ENCODE data around the gene LPA. TPM values are rescaled to one million over a fixed set of nuclear protein-coding genes. Genes with fewer than 3 reads are reported as not detected.

Gene LPA
- total RNA-seq, 4 donors from 2014 or later = 0.22 to 1.2 (median 0.70) TPM

- Histone ChIP-seq H3K4me3 (peak overlapping the region; percentile 60 to 85 (median 71)), H3K27ac (peak overlapping the region in 3 of 4 donors; percentile 76 to 87 (median 81)), H3K9me3 (no peaks in the 10 kb centered on the region), H3K36me3 (no peaks in the 10 kb centered on the region), H3K4me1 (peaks cover 0 to 15% (median 0%) of the 10 kb centered on the region in 3 donors), H3K27me3 (no peaks in the 10 kb centered on the region)
- intact Hi-C loops (cut with DNase I) = no loop called here
- no peak for DNase-seq
- TF ChIP-seq CTCF (IDR thresholded peaks at IDR 0.05) (peak in 5 of 6 experiments; percentile 79 to 91 (median 88)), POLR2A (IDR thresholded peaks at IDR 0.05) (no peak)
- 22 to 27% methylated on average over 8 of the region's 8 CpGs for WGBS, 2 donors
Measured at GRCh38 chr6:160519603-160520042, 144.5 kb downstream of the LPA start.

GRCh38 chr6:160519133-160519532 lies 144.9 kb downstream of the LPA start:
- H3K4me3 ChIP-seq = no peak overlapping the region
- no peak overlapping the region for H3K27ac ChIP-seq
- intact Hi-C loops (cut with DNase I) = no loop called here
- TF ChIP-seq CTCF (IDR thresholded peaks at IDR 0.05) (no peak), POLR2A (IDR thresholded peaks at IDR 0.05) (no peak)
- no peaks in the 10 kb centered on the region for H3K36me3 ChIP-seq
- no peak for DNase-seq
- peaks cover 0 to 15% (median 0%) of the 10 kb centered on the region in 3 donors for H3K4me1 ChIP-seq
- H3K27me3 ChIP-seq = no peaks in the 10 kb centered on the region
- 61 to 80% methylated on average over 3 to 4 of the region's 4 CpGs for WGBS, 2 donors
- H3K9me3 ChIP-seq = no peaks in the 10 kb centered on the region

GRCh38 chr6:160513836-160514235 lies 150.2 kb downstream of the LPA start:
- intact Hi-C loops (cut with DNase I) = no loop called here
- no peak overlapping the region for H3K4me3 ChIP-seq
- no peaks in the 10 kb centered on the region for H3K27me3 ChIP-seq
- no peak for TF ChIP-seq CTCF (IDR thresholded peaks at IDR 0.05)
- TF ChIP-seq POLR2A (IDR thresholded peaks at IDR 0.05) = no peak
- DNase-seq = no peak
- H3K4me1 ChIP-seq = no peaks in the 10 kb centered on the region
- no peak overlapping the region for H3K27ac ChIP-seq
- H3K36me3 ChIP-seq = no peaks in the 10 kb centered on the region
- WGBS, 2 donors = 62 to 83% methylated on average over 1 to 2 of the region's 3 CpGs
- no peaks in the 10 kb centered on the region for H3K9me3 ChIP-seq

GRCh38 chr6:160510976-160511617 lies 153.0 kb downstream of the LPA start:
- Histone ChIP-seq H3K27me3 (no peaks in the 10 kb centered on the region), H3K4me3 (no peak overlapping the region), H3K27ac (no peak overlapping the region), H3K36me3 (no peaks in the 10 kb centered on the region), H3K9me3 (no peaks in the 10 kb centered on the region), H3K4me1 (no peaks in the 10 kb centered on the region)
- DNase-seq = no peak
- no peak for TF ChIP-seq CTCF (IDR thresholded peaks at IDR 0.05)
- no peak for TF ChIP-seq POLR2A (IDR thresholded peaks at IDR 0.05)
- 82 to 93% methylated on average over 4 of the region's 4 CpGs for WGBS, 2 donors
- intact Hi-C loops (cut with DNase I) = no loop called here

GRCh38 chr6:160510199-160510598 lies 153.9 kb downstream of the LPA start:
- intact Hi-C loops (cut with DNase I) = no loop called here
- Histone ChIP-seq H3K9me3 (no peaks in the 10 kb centered on the region), H3K27me3 (no peaks in the 10 kb centered on the region), H3K4me3 (no peak overlapping the region), H3K4me1 (no peaks in the 10 kb centered on the region), H3K27ac (no peak overlapping the region), H3K36me3 (no peaks in the 10 kb centered on the region)
- 34 to 47% methylated on average over 2 of the region's 2 CpGs for WGBS, 2 donors
- TF ChIP-seq CTCF (IDR thresholded peaks at IDR 0.05) (no peak), POLR2A (IDR thresholded peaks at IDR 0.05) (no peak)
- no peak for DNase-seq
